A549 (cell line): ENCODE results near the gene ZSWIM5. TPM values are rescaled to one million over a fixed set of nuclear protein-coding genes. Genes with fewer than 3 reads are reported as not detected.
"Not testable (repeated sequence)": the region's sequence is repeated elsewhere in the genome, so short reads cannot be mapped to it uniquely, and the experiment has no call there.

Experiments used
- ATAC-seq, 2 experiments: fragments of 200-7000 bp in 1 of 2; fragments of >200 bp in 1 of 2; cut with Nextera tagmentation in 1 of 2; cut with Tn5 transposase in 1 of 2; 3 replicates each; pipeline versions ENCODE4 v1.8.0 to v1.9.1; 2018 to 2020; ENCODE audit warnings: mild to moderate bottlenecking in 1 of 2, moderate library complexity in 1 of 2
- CTCF ChIA-PET: fragments of 300-600 bp; sonication (Branson Sonifier 250); formaldehyde crosslinking; extraction: SDS; loops from one replicate; lab custom pipeline; 2021; ENCODE audit warnings: antibody characterized with exemption, inconsistent platforms; lab: Yijun Ruan, JAX
- POLR2A ChIA-PET: fragments of 350-600 bp; formaldehyde crosslinking; extraction: SDS; loops from one replicate; lab custom pipeline; 2021; ENCODE audit warnings: antibody characterized with exemption, inconsistent platforms; lab: Yijun Ruan, JAX
- DNase-seq, 2 experiments: peaks; one replicate each; pipeline versions ENCODE4 v3.0.0 to v3.0.0-alpha.2; 2011 to 2016; ENCODE audit warnings: low read depth in 1 of 2, low spot score in 1 of 2
- FAIRE-seq: peaks from 2 replicates; lab custom pipeline; 2011; peaks lifted over from hg19 to GRCh38; lab: Jason Lieb, UNC
- H3K27ac ChIP-seq, 2 experiments: fragments of >200 bp; sonication (Bioruptor Twin); formaldehyde crosslinking; 3 replicates each; pipeline ENCODE4 v1.5.1; 2016 to 2017
- H3K4me1 ChIP-seq: fragments of >200 bp; sonication (Bioruptor Twin); formaldehyde crosslinking; 3 replicates; pipeline ENCODE4 v1.6.1; 2016
- H3K4me2 ChIP-seq: fragments of >200 bp; sonication (Bioruptor Twin); formaldehyde crosslinking; 3 replicates; pipeline ENCODE4 v1.6.1; 2016
- H3K4me3 ChIP-seq: fragments of >200 bp; sonication (Bioruptor Twin); formaldehyde crosslinking; 3 replicates; pipeline ENCODE4 v1.5.1; 2016
- H3K9me3 ChIP-seq: fragments of >200 bp; sonication (Bioruptor Twin); formaldehyde crosslinking; 3 replicates; pipeline ENCODE4 v1.6.1; 2016
- EHF ChIP-seq: fragments of 250-450 bp; sonication (Bioruptor Pico); IDR thresholded peaks from 2 replicates; pipeline ENCODE4 v1.5.0; 2020; ENCODE audit warnings: mild to moderate bottlenecking
- FOSB ChIP-seq: fragments of 250-450 bp; sonication (Bioruptor Pico); IDR thresholded peaks from 2 replicates; pipeline ENCODE4 v1.5.0; 2020; ENCODE audit warnings: mild to moderate bottlenecking, moderate library complexity
- FOSL2 ChIP-seq, 2 experiments: fragments of 450-650 bp in 1 of 2; fragments of >200 bp in 1 of 2; sonication (Bioruptor Twin) in 1 of 2; formaldehyde crosslinking; IDR thresholded peaks; 2 replicates each; pipeline versions ENCODE4 v1.5.0 to v1.6.1; 2016 to 2020; ENCODE audit warnings: mild to moderate bottlenecking in 1 of 2, moderate library complexity in 1 of 2
- GATA3 ChIP-seq: IDR thresholded peaks from 2 replicates; pipeline ENCODE4 v1.6.1; 2012; ENCODE audit warnings: borderline replicate concordance
- HOXB5 ChIP-seq: fragments of 250-450 bp; sonication (Bioruptor Pico); IDR thresholded peaks from 2 replicates; pipeline ENCODE4 v1.5.0; 2020; ENCODE audit warnings: mild to moderate bottlenecking, moderate library complexity
- JUNB ChIP-seq: fragments of >200 bp; sonication (Bioruptor Twin); formaldehyde crosslinking; IDR thresholded peaks from 2 replicates; pipeline ENCODE4 v1.6.1; 2016
- MAFK ChIP-seq: fragments of 450-650 bp; IDR thresholded peaks from 2 replicates; pipeline ENCODE4 v1.6.1; 2014; ENCODE audit not compliant: partially characterized antibody
- PHF8 ChIP-seq: fragments of 200-600 bp; sonication (generic); IDR thresholded peaks from 2 replicates; pipeline ENCODE4 v1.6.1; 2016; ENCODE audit warnings: low read depth, mild to moderate bottlenecking, antibody characterized with exemption, moderate library complexity, borderline replicate concordance
- SMC3 ChIP-seq: fragments of >200 bp; sonication (Bioruptor Twin); formaldehyde crosslinking; IDR thresholded peaks from 3 replicates; pipeline ENCODE4 v1.6.1; 2018; ENCODE audit warnings: inconsistent platforms
- SREBF2 ChIP-seq: fragments of 450-650 bp; IDR thresholded peaks from 2 replicates; pipeline ENCODE4 v1.6.1; 2014; ENCODE audit warnings: mild to moderate bottlenecking, moderate library complexity
- ZNF302 ChIP-seq: fragments of 250-450 bp; sonication (Bioruptor Pico); IDR thresholded peaks from 2 replicates; pipeline ENCODE4 v1.9.0; 2021; ENCODE audit warnings: inconsistent platforms, mild to moderate bottlenecking, moderate library complexity
- WGBS: methylation state at CpG from one replicate; pipeline ENCODE4 v1.1.6; 2017; ENCODE audit errors: missing lambda C conversion rate; 5-methylcytosine and 5-hydroxymethylcytosine counted together
- polyA plus RNA-seq, 4 experiments: library from polyadenylated mRNA; depleted of rRNA in 3 of 4; stranded (reverse); fragments of >200 nt; fragmentation: RNase III in 1 of 4; extraction: RNeasy Plus Mini Kit Qiagen cat#74134 plus additional on column Dnase treatment in 1 of 4; gene quantifications; 2 replicates in 3 of 4; 3 replicates in 1 of 4; pipeline ENCODE4 v1.2.3, GENCODE V29; 2011 to 2017
- TF ChIP-seq, protein P1 (sequence below): fragments of 250-450 bp; sonication (Bioruptor Pico); IDR thresholded peaks from 2 replicates; pipeline ENCODE4 v1.5.0; 2021; ENCODE audit warnings: mild to moderate bottlenecking, moderate library complexity, borderline replicate concordance
- TF ChIP-seq, protein P2 (sequence below): IDR thresholded peaks from 2 replicates; pipeline ENCODE4 v1.6.1; 2012
- TF ChIP-seq, protein P3 (sequence below): IDR thresholded peaks from 2 replicates; pipeline ENCODE4 v1.6.1; 2012
- TF ChIP-seq, protein P4 (sequence below): fragments of 200-600 bp; sonication (generic); IDR thresholded peaks from 2 replicates; pipeline ENCODE4 v1.6.1; 2016; ENCODE audit warnings: antibody characterized with exemption, mild to moderate bottlenecking, moderate library complexity

Gene ZSWIM5
- polyA plus RNA-seq, 2 of the 4 experiments (the other 2 are of a cell fraction), result 0.52 to 1.3 TPM

DNA sequence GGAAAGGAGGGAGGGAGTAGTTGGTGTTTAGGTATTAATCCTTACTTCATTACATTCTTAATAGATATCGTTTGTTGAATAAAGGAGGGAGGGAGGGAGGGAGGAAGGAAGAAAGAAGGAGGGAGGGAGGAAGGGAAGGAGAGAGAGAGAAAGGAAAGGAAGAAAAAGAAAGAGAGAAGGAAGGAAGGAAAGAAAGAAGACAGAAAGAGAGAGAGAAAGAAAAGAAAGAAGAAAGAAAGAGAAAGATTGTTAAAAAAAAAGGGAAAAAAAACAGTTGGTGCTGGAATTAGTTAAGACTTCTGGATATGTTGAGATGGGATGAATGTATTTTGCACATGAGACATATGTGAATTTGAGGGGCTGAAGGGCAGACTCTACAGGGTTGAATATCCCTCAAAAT lies 44.1 kb upstream of the ZSWIM5 start:
- CTCF ChIA-PET, result interaction anchor here (1.3 kb wide), 1 partner anchor 23 kb away, joined by 3 read pairs; no protein-coding TSS in a partner anchor
- ATAC-seq, result no peak
- no peak for FAIRE-seq
- Histone ChIP-seq H3K4me2 (no peak overlapping the region), H3K27ac (no peak overlapping the region), H3K4me1 (peaks cover 9% of the 10 kb centered on the region; the same call in 1 of the 3 replicates), H3K4me3 (no peak overlapping the region), H3K9me3 (no peaks in the 10 kb centered on the region; the same call in 2 of the 3 replicates)
- TF ChIP-seq, protein P1, sequence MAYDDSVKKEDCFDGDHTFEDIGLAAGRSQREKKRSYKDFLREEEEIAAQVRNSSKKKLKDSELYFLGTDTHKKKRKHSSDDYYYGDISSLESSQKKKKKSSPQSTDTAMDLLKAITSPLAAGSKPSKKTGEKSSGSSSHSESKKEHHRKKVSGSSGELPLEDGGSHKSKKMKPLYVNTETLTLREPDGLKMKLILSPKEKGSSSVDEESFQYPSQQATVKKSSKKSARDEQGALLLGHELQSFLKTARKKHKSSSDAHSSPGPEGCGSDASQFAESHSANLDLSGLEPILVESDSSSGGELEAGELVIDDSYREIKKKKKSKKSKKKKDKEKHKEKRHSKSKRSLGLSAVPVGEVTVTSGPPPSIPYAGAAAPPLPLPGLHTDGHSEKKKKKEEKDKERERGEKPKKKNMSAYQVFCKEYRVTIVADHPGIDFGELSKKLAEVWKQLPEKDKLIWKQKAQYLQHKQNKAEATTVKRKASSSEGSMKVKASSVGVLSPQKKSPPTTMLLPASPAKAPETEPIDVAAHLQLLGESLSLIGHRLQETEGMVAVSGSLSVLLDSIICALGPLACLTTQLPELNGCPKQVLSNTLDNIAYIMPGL, result no peak
- TF ChIP-seq GATA3 (no peak), EHF (CRISPR knock-in tag) (no peak), FOSB (no peak), HOXB5 (CRISPR knock-in tag) (no peak)
- DNase-seq, result no peak
- POLR2A ChIA-PET, result no interaction called here
- WGBS, result 0% methylated on average over 1 of the region's 1 CpG

DNA sequence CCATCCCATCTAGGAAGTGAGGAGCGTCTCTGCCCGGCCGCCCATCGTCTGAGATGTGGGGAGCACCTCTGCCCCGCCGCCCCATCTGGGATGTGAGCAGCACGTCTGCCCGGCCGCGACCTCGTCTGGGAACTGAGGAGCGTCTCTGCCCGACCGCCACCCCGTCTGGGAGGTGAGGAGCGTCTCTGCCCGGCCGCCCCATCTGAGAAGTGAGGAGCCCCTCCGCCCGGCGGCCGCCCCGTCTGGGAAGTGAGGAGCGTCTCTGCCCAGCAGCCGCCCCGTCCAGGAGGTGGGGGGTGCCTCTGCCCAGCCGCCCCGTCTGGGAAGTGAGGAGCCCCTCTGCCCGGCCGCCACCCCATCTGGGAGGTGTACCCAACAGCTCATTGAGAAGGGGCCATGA lies 41.6 kb upstream of the ZSWIM5 start:
- ATAC-seq, H3K4me3 ChIP-seq, POLR2A ChIA-PET, CTCF ChIA-PET, DNase-seq, H3K4me2 ChIP-seq, H3K27ac ChIP-seq, H3K9me3 ChIP-seq, H3K4me1 ChIP-seq, FAIRE-seq: not testable (repeated sequence)
- WGBS, result no CpG with 5 or more reads among the region's 30 CpGs

DNA sequence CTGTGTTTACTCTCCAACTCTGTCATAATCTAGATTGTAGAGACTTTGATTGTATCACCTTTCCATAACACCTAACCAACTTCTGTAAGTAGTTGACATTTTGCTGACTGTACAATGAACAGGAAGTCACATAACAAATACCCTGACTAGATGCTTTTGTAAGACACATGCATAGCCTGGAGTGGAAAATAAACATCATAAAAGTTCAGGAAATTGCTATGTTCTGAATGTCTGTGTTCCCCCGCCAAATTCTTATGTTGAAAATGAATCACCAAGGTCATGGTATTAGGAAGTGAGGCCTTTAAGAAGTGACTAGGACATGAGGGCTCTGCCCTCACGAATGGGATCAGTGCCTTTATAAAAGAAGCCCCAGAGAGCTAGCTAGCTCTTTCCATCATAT lies 40.4 kb upstream of the ZSWIM5 start:
- 0 out of 3 replicates have a peak overlapping the region, but pooled peaks have one; percentile 8 for H3K4me2 ChIP-seq
- no peak for TF ChIP-seq HOXB5 (CRISPR knock-in tag)
- peak; percentile 32; the same call in 1 of the 2 replicates for TF ChIP-seq JUNB
- no peak for TF ChIP-seq FOSL2 (IDR thresholded peaks at IDR 0.05)
- TF ChIP-seq FOSL2 (CRISPR knock-in tag; IDR thresholded peaks at IDR 0.05), result peak; percentile 61
- TF ChIP-seq, protein P2, sequence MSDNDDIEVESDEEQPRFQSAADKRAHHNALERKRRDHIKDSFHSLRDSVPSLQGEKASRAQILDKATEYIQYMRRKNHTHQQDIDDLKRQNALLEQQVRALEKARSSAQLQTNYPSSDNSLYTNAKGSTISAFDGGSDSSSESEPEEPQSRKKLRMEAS, result 0 out of 2 replicates have a peak, but pooled peaks have one; percentile 44
- TF ChIP-seq SMC3, result no peak
- no peak for TF ChIP-seq PHF8
- no peak for TF ChIP-seq ZNF302 (CRISPR knock-in tag)
- TF ChIP-seq MAFK, result peak; percentile 89
- H3K27ac ChIP-seq, result peak overlapping the region; percentile 49 to 52; a peak in 2 of 6 replicates
- H3K4me1 ChIP-seq, result peaks cover 9% of the 10 kb centered on the region; the same call in 1 of the 3 replicates
- POLR2A ChIA-PET, result no interaction called here
- H3K4me3 ChIP-seq, result no peak overlapping the region
- WGBS, result 4% methylated on average over 2 of the region's 2 CpGs
- CTCF ChIA-PET, result no interaction called here
- FAIRE-seq, result no peak
- H3K9me3 ChIP-seq, result peaks cover 8% of the 10 kb centered on the region; the same call in 2 of the 3 replicates
- ATAC-seq, result peak in 1 of 2 experiments; percentile 36; a peak in 3 of 6 replicates
- peak in 1 of 2 experiments; percentile 58 for DNase-seq

DNA sequence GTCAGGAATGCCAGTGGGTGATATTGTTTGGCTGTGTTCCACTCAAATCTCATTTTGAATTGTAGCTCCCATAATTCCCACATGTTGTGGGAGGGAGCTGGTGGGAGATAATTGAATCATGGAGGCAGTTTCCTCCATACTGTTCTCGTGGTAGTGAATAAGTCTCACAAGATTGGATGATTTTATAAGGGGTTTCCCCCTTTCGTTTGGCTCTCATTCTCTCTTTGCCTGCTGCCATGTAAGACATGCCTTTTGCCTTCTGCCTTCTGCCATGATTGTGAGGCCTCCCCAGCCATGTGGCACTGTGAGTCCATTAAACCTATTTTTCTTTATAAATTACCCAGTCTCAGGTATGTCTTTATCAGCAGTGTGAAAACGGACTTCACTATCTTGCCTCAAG lies 40.0 kb upstream of the ZSWIM5 start:
- POLR2A ChIA-PET, FAIRE-seq: not testable (repeated sequence)
- WGBS, result 39% methylated on average over 3 of the region's 3 CpGs

DNA sequence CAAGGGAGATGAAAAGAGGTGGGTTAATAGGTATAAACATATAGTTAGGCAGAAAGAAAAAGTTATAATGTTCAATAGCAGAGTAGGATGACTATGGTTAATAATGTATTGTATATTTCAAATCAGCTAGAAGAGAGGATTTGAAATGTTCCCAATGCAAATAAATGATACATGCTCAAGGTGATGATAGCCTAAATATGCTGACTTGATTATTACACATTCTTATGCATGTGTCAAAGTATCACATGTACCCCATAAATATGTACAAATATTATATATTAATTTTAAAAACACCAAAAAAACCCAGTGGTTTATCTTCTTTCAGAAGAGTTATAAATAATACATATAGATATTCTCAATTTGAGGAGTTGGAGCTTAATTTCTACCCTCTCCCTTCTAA lies 38.3 kb upstream of the ZSWIM5 start:
- FAIRE-seq (no peak), DNase-seq (no peak), ATAC-seq (no peak)
- TF ChIP-seq, protein P3, sequence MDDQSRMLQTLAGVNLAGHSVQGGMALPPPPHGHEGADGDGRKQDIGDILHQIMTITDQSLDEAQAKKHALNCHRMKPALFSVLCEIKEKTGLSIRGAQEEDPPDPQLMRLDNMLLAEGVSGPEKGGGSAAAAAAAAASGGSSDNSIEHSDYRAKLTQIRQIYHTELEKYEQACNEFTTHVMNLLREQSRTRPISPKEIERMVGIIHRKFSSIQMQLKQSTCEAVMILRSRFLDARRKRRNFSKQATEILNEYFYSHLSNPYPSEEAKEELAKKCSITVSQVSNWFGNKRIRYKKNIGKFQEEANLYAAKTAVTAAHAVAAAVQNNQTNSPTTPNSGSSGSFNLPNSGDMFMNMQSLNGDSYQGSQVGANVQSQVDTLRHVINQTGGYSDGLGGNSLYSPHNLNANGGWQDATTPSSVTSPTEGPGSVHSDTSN, result no peak
- no peak for TF ChIP-seq SMC3
- TF ChIP-seq, protein P4, sequence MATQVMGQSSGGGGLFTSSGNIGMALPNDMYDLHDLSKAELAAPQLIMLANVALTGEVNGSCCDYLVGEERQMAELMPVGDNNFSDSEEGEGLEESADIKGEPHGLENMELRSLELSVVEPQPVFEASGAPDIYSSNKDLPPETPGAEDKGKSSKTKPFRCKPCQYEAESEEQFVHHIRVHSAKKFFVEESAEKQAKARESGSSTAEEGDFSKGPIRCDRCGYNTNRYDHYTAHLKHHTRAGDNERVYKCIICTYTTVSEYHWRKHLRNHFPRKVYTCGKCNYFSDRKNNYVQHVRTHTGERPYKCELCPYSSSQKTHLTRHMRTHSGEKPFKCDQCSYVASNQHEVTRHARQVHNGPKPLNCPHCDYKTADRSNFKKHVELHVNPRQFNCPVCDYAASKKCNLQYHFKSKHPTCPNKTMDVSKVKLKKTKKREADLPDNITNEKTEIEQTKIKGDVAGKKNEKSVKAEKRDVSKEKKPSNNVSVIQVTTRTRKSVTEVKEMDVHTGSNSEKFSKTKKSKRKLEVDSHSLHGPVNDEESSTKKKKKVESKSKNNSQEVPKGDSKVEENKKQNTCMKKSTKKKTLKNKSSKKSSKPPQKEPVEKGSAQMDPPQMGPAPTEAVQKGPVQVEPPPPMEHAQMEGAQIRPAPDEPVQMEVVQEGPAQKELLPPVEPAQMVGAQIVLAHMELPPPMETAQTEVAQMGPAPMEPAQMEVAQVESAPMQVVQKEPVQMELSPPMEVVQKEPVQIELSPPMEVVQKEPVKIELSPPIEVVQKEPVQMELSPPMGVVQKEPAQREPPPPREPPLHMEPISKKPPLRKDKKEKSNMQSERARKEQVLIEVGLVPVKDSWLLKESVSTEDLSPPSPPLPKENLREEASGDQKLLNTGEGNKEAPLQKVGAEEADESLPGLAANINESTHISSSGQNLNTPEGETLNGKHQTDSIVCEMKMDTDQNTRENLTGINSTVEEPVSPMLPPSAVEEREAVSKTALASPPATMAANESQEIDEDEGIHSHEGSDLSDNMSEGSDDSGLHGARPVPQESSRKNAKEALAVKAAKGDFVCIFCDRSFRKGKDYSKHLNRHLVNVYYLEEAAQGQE, result no peak
- no peak for TF ChIP-seq SREBF2
- H3K4me3 ChIP-seq, result no peak overlapping the region
- H3K4me1 ChIP-seq, result peaks cover 9% of the 10 kb centered on the region; the same call in 1 of the 3 replicates
- POLR2A ChIA-PET, result no interaction called here
- CTCF ChIA-PET, result no interaction called here
- peaks cover 8% of the 10 kb centered on the region; the same call in 2 of the 3 replicates for H3K9me3 ChIP-seq
- H3K27ac ChIP-seq, result no peak overlapping the region
- H3K4me2 ChIP-seq, result no peak overlapping the region

More for the DNA sequence above, 40.0 kb upstream of the ZSWIM5 start:
- peak overlapping the region; percentile 49 to 52; a peak in 3 of 6 replicates for H3K27ac ChIP-seq
- DNase-seq, H3K4me2 ChIP-seq, H3K4me3 ChIP-seq, CTCF ChIA-PET, H3K9me3 ChIP-seq, H3K4me1 ChIP-seq, ATAC-seq: not testable (repeated sequence)
